Prostate gland (tissue), 2 donors: ENCODE results near the gene IL12RB2. TPM values are rescaled to one million over a fixed set of nuclear protein-coding genes. Genes with fewer than 3 reads are reported as not detected.
A peak's percentile ranks its signal among the peaks of the same experiment; 100 is the strongest.

Experiments used
- DNase-seq: peaks from one replicate; pipeline ENCODE4 v3.0.0-alpha.2; 2019; ENCODE audit warnings: low spot score
- H3K27ac ChIP-seq, 2 donors: fragments of 200-600 bp; sonication (generic); 2 replicates each; pipeline ENCODE4 v1.5.1; 2017 to 2019
- H3K27me3 ChIP-seq: fragments of 200-600 bp; sonication (generic); replicated peaks from 2 replicates; pipeline ENCODE4 v1.5.1; 2019; ENCODE audit not compliant: insufficient read depth
- H3K36me3 ChIP-seq, 2 donors: fragments of 200-600 bp; sonication (generic); 1 replicate in 1 of 2; 2 replicates in 1 of 2; pipeline versions ENCODE4 v1.5.1 to v1.8.1; 2017 to 2019
- H3K4me1 ChIP-seq: fragments of 200-600 bp; sonication (generic); replicated peaks from 2 replicates; pipeline ENCODE4 v1.5.1; 2019
- H3K4me3 ChIP-seq, 2 donors: fragments of 200-600 bp; sonication (generic); 2 replicates each; pipeline ENCODE4 v1.5.1; 2017 to 2019
- H3K9me3 ChIP-seq: fragments of 200-600 bp; sonication (generic); 2 replicates; pipeline ENCODE4 v1.5.1; 2017
- POLR2A ChIP-seq: fragments of 450-650 bp; IDR thresholded peaks from one replicate; pipeline ENCODE4 v1.6.1; 2016; ENCODE audit warnings: antibody characterized with exemption, mild to moderate bottlenecking
- POLR2AphosphoS5 ChIP-seq: sonication (generic); formaldehyde crosslinking; IDR thresholded peaks from one replicate; pipeline ENCODE4 v1.6.1; 2017; ENCODE audit warnings: antibody characterized with exemption
- WGBS: methylation state at CpG from one replicate; pipeline ENCODE4 v1.1.5; 2018; 5-methylcytosine and 5-hydroxymethylcytosine counted together
- intact Hi-C: fragments of 100-400 bp; cut with DNase I; formaldehyde crosslinking; loops from one replicate; pipeline ENCODE4 v1.14.2; 2022
- total RNA-seq, 2 donors: library from RNA; depleted of rRNA; stranded (reverse); fragments of >200 nt; gene quantifications; one replicate each; pipeline ENCODE4 v1.1.0, GENCODE V29; 2016
- TF ChIP-seq, protein P1 (sequence below), 4 experiments: fragments of 200-600 bp in 2 of 4; fragments of 450-650 bp in 2 of 4; sonication (generic) in 2 of 4; IDR thresholded peaks; 1 replicate in 3 of 4; 2 replicates in 1 of 4; pipeline ENCODE4 v1.5.1; 2016 to 2019; ENCODE audit warnings: antibody characterized with exemption in 4 of 4, mild to moderate bottlenecking in 2 of 4, moderate library complexity in 2 of 4

Gene IL12RB2
- total RNA-seq, 2 donors from 2014 or later: 0.18 to 1.6 TPM

GRCh38 chr1:67352211-67352610 lies 44.5 kb downstream of the IL12RB2 start:
- no peak for DNase-seq
- H3K36me3 ChIP-seq: no peaks in the 10 kb centered on the region
- H3K9me3 ChIP-seq: no peaks in the 10 kb centered on the region
- no peak for TF ChIP-seq POLR2AphosphoS5
- no peak for TF ChIP-seq POLR2A
- TF ChIP-seq, protein P1, sequence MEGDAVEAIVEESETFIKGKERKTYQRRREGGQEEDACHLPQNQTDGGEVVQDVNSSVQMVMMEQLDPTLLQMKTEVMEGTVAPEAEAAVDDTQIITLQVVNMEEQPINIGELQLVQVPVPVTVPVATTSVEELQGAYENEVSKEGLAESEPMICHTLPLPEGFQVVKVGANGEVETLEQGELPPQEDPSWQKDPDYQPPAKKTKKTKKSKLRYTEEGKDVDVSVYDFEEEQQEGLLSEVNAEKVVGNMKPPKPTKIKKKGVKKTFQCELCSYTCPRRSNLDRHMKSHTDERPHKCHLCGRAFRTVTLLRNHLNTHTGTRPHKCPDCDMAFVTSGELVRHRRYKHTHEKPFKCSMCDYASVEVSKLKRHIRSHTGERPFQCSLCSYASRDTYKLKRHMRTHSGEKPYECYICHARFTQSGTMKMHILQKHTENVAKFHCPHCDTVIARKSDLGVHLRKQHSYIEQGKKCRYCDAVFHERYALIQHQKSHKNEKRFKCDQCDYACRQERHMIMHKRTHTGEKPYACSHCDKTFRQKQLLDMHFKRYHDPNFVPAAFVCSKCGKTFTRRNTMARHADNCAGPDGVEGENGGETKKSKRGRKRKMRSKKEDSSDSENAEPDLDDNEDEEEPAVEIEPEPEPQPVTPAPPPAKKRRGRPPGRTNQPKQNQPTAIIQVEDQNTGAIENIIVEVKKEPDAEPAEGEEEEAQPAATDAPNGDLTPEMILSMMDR (IDR thresholded peaks at IDR 0.05): no peak
- no peaks in the 10 kb centered on the region for H3K4me1 ChIP-seq
- no peak overlapping the region for H3K4me3 ChIP-seq
- no peaks in the 10 kb centered on the region for H3K27me3 ChIP-seq
- intact Hi-C loops: no loop called here
- no peak overlapping the region for H3K27ac ChIP-seq

- TF ChIP-seq, protein P1 (IDR thresholded peaks at IDR 0.05): no peak
- no peak for TF ChIP-seq POLR2AphosphoS5
- TF ChIP-seq POLR2A: no peak
- H3K27ac ChIP-seq: no peak overlapping the region
- H3K4me3 ChIP-seq: no peak overlapping the region
- intact Hi-C loops: no loop called here
- WGBS: 72% methylated on average over 3 of the region's 3 CpGs
- no peaks in the 10 kb centered on the region for H3K27me3 ChIP-seq
- no peaks in the 10 kb centered on the region for H3K9me3 ChIP-seq
- no peaks in the 10 kb centered on the region for H3K36me3 ChIP-seq
- H3K4me1 ChIP-seq: no peaks in the 10 kb centered on the region
- peak; percentile 38 for DNase-seq
Measured at GRCh38 chr1:67355745-67356424, 48.2 kb downstream of the IL12RB2 start.

- Histone ChIP-seq H3K4me1 (no peaks in the 10 kb centered on the region), H3K4me3 (no peak overlapping the region), H3K27me3 (no peaks in the 10 kb centered on the region), H3K36me3 (no peaks in the 10 kb centered on the region), H3K27ac (no peak overlapping the region), H3K9me3 (no peaks in the 10 kb centered on the region)
- TF ChIP-seq POLR2A: no peak
- TF ChIP-seq, protein P1 (IDR thresholded peaks at IDR 0.05): no peak
- no peak for TF ChIP-seq POLR2AphosphoS5
- 96% methylated on average over 1 of the region's 1 CpG for WGBS
- no peak for DNase-seq
- intact Hi-C loops: no loop called here
Measured at GRCh38 chr1:67359592-67359991, 51.9 kb downstream of the IL12RB2 start.

- no peak for DNase-seq
- Histone ChIP-seq H3K27ac (no peak overlapping the region), H3K4me1 (no peaks in the 10 kb centered on the region), H3K4me3 (no peak overlapping the region), H3K27me3 (no peaks in the 10 kb centered on the region), H3K36me3 (no peaks in the 10 kb centered on the region), H3K9me3 (no peaks in the 10 kb centered on the region)
- WGBS: 95% methylated on average over 5 of the region's 5 CpGs
- TF ChIP-seq POLR2A (no peak), POLR2AphosphoS5 (no peak)
- TF ChIP-seq, protein P1 (IDR thresholded peaks at IDR 0.05): no peak
- intact Hi-C loops: no loop called here
Measured at GRCh38 chr1:67361641-67362040, 54.0 kb downstream of the IL12RB2 start.

- H3K4me3 ChIP-seq: no peak overlapping the region
- intact Hi-C loops: no loop called here
- no peaks in the 10 kb centered on the region for H3K36me3 ChIP-seq
- no peaks in the 10 kb centered on the region for H3K27me3 ChIP-seq
- DNase-seq: no peak
- H3K27ac ChIP-seq: no peak overlapping the region
- TF ChIP-seq POLR2AphosphoS5 (no peak), POLR2A (no peak)
- TF ChIP-seq, protein P1 (IDR thresholded peaks at IDR 0.05): no peak
- H3K4me1 ChIP-seq: no peaks in the 10 kb centered on the region
- no peaks in the 10 kb centered on the region for H3K9me3 ChIP-seq
- WGBS: 39% methylated on average over 8 of the region's 8 CpGs
Measured at GRCh38 chr1:67367370-67368045, 59.8 kb downstream of the IL12RB2 start.
